ENCODE results near the gene INPP1.
A peak's percentile ranks its signal among the peaks of the same experiment; 100 is the strongest.

INPP1 gene

DNA sequence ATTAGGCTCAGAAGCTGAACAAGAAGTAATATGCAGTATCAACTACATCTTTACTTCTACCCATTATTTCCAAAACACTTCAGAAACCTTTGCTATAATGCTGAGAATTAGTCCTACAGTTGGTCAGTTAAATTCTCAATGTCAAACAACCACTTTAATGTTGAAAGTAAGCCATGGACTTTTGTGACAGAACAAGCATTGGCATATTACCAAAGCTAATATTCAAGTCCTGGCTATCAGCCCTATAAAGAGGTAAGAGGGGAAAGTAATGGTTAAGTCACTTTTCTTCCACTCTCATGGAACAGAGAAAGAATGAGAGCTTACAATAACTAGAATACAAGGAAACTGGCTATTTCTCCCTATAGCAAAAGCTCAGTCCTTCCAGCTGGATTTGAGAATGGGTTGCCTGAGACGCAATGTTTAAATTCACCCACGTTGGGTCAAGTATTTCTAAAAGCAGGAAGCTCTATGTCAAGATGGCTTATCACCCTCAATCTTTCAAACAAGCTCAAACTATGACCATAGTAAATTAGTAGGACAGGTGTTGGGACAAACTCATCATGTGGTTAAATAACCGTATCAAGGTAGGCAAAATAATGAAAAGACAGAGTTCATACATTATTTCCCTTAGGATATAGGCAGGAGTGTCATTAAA, 33.3 kb downstream of the INPP1 start:
- H3K4me1 Mint-ChIP-seq: no peaks in the 10 kb centered on the region
- no peaks in the 10 kb centered on the region for H3K27me3 Mint-ChIP-seq
- H3K36me3 Mint-ChIP-seq (ENCODE audit: insufficient read depth): no peaks in the 10 kb centered on the region
- DNase-seq (ENCODE audit: low spot score in 2 of 2) (no peak), ATAC-seq (replicated peaks; ENCODE audit: extremely low read depth, poor library complexity, severe bottlenecking) (no peak)
- no peak overlapping the region for H3K27ac Mint-ChIP-seq (ENCODE audit: low read depth)
- no peak overlapping the region for H3K4me3 Mint-ChIP-seq
- H3K9me3 Mint-ChIP-seq: no peaks in the 10 kb centered on the region

DNA sequence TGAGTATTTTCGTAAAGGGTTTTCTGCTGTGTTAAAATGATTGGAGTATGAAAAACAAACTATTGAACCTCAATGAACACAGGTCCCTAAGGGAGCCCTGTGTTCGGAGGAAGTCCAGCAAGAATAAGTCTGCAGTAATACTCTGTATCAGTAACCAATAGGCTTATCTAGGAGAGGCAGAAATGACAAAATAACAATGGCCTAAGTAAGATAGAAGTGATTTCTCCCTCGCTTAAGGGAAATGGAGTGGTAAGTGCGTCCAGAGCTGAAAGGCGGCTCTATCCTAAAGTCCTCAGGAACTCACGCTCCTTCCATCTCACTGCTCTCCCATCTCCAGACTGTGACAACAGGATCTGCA, 35.5 kb downstream of the INPP1 start:
- no peak overlapping the region for H3K27ac Mint-ChIP-seq (ENCODE audit: low read depth)
- H3K27me3 Mint-ChIP-seq: no peaks in the 10 kb centered on the region
- H3K36me3 Mint-ChIP-seq (ENCODE audit: insufficient read depth): no peaks in the 10 kb centered on the region
- no peaks in the 10 kb centered on the region for H3K4me1 Mint-ChIP-seq
- no peaks in the 10 kb centered on the region for H3K9me3 Mint-ChIP-seq
- ATAC-seq (replicated peaks; ENCODE audit: extremely low read depth, poor library complexity, severe bottlenecking) (no peak), DNase-seq (ENCODE audit: low spot score in 2 of 2) (no peak)
- no peak overlapping the region for H3K4me3 Mint-ChIP-seq

DNA sequence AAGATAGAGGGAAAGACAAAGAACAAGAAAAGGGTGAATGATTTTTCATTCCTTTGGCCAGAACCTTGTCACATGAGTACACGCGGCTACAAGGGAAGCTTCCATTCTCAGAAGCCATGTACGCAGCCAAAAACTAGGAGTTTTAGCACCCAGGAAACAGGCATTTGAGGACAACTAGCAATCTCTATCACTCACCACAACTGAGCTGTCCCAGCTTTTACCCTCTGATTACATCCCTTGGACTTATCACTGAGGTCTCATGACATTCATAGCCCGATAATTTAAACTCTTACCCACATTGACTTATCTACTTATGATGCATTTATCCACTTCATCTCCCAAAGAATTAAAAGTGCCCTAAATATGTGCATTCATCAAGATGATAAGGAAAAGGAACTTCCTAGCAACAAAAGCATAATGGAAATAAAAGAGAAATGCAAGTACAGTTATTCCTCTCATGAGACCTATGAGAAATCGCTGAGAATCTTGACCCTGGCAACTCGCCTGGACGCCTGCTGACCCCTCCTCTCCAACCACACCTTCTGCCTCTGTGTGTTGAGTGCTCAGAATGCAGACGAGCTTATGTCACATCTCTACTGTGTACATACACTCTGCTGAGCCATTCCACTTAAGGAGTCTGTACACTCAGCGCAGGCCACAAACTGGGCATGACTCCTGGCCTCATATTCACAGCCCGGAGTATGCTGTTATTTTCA, 36.0 kb downstream of the INPP1 start:
- no peaks in the 10 kb centered on the region for H3K27me3 Mint-ChIP-seq
- H3K9me3 Mint-ChIP-seq: no peaks in the 10 kb centered on the region
- no peak for ATAC-seq (replicated peaks; ENCODE audit: extremely low read depth, poor library complexity, severe bottlenecking)
- H3K36me3 Mint-ChIP-seq (ENCODE audit: insufficient read depth): no peaks in the 10 kb centered on the region
- H3K4me3 Mint-ChIP-seq: no peak overlapping the region
- H3K27ac Mint-ChIP-seq (ENCODE audit: low read depth): no peak overlapping the region
- no peaks in the 10 kb centered on the region for H3K4me1 Mint-ChIP-seq
- DNase-seq (ENCODE audit: low spot score in 2 of 2): no peak

DNA sequence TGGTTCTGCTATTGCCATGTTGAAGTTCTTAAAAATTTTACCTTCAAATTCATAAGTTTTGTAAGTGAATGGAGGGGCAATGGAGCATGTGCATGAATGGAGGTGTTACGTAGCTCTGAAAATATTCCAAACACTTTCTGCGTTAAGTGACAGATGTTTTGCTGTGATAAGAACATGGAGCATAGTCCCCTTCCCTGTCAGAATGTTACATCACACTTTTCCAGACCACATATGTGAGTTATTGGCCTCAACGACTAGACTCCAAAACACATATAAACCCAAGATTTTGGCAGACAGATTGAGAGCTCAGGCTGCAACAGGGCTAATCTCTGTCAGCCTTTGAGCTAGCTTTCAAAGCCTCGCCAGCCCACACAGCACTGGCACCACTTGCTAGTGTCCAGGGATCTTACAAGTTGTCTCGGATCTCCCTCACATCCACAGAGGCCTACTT, 37.6 kb downstream of the INPP1 start:
- Mint-ChIP-seq H3K27me3 (no peaks in the 10 kb centered on the region), H3K4me3 (no peak overlapping the region)

DNA sequence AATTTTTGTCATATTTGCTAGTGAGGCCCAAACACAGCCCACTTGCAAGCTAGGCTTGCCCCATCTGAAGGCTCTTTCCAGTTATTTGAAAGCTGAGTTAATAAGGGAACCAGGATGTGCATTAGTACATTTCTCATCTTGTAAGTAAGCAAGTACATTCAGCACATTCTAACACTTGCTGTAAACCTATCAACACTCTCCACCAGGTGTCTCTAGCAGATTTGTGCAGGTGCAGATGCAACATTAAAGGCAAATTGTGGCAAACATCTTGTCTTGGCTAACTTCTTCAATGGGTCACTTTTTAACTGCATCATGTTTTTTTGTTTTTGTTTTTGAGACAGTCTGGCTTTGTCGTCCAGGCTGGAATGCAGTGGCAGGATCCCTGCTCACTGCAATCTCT, 39.5 kb downstream of the INPP1 start:
- Mint-ChIP-seq H3K27ac (ENCODE audit: low read depth) (no peak overlapping the region), H3K27me3 (no peaks in the 10 kb centered on the region), H3K36me3 (ENCODE audit: insufficient read depth) (no peaks in the 10 kb centered on the region), H3K4me3 (no peak overlapping the region), H3K9me3 (no peaks in the 10 kb centered on the region), H3K4me1 (no peaks in the 10 kb centered on the region)
- DNase-seq (ENCODE audit: low spot score in 2 of 2): peak in 1 of 2 donors; percentile 24
- peak; percentile 72 for ATAC-seq (replicated peaks; ENCODE audit: extremely low read depth, poor library complexity, severe bottlenecking)

More for the DNA sequence above, 37.6 kb downstream of the INPP1 start:
- Mint-ChIP-seq H3K9me3 (no peaks in the 10 kb centered on the region), H3K4me1 (no peaks in the 10 kb centered on the region), H3K27ac (ENCODE audit: low read depth) (no peak overlapping the region), H3K36me3 (ENCODE audit: insufficient read depth) (no peaks in the 10 kb centered on the region)
- no peak for DNase-seq (ENCODE audit: low spot score in 2 of 2)
- ATAC-seq (replicated peaks; ENCODE audit: extremely low read depth, poor library complexity, severe bottlenecking): no peak

DNA sequence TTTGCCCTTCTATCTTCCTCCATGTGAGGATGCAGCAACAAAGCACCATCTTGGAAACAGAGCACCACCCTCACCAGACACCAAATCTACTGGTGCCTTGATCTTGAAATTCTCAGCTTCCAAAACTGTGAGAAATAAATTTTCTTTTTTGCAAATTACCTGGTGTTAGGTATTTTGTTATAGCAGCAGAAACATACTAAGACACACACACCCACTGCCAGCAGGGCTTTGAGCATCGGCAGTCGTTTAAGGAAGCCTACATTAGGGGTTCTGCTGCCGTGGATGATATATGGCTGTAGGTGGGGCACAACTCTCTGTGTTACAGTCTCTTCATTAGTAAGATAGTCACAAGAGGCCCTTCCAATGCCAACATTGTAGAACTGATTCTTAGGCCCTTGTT, 44.0 kb downstream of the INPP1 start:
- Mint-ChIP-seq H3K27ac (ENCODE audit: low read depth) (no peak overlapping the region), H3K4me1 (no peaks in the 10 kb centered on the region), H3K36me3 (ENCODE audit: insufficient read depth) (no peaks in the 10 kb centered on the region), H3K9me3 (no peaks in the 10 kb centered on the region), H3K4me3 (no peak overlapping the region), H3K27me3 (peaks cover 14% of the 10 kb centered on the region)
- no peak for DNase-seq (ENCODE audit: low spot score in 2 of 2)
- no peak for ATAC-seq (replicated peaks; ENCODE audit: extremely low read depth, poor library complexity, severe bottlenecking)

DNA sequence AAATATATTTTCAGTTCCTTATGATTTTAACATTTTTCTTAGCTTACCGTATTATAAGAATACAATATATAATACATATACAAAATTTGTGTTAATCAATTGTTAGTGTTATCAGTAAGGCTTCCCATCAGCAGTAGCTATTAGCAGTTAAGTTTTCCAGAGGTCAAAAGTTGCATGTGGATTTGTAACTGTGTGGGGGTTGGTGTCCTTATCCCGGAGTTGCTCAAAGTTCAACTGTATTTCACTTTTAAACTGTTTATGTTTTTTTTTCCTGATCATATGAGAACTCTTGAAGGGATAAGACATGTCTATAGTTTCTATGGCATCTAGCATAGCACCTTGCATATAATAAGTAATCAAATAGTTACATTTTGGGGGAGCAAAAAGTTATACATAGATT, 52.9 kb downstream of the INPP1 start:
- DNase-seq (ENCODE audit: low spot score in 2 of 2) (no peak), ATAC-seq (replicated peaks; ENCODE audit: extremely low read depth, poor library complexity, severe bottlenecking) (no peak)
- H3K9me3 Mint-ChIP-seq: no peaks in the 10 kb centered on the region
- H3K27ac Mint-ChIP-seq (ENCODE audit: low read depth): no peak overlapping the region
- no peak overlapping the region for H3K4me3 Mint-ChIP-seq
- peaks cover 13% of the 10 kb centered on the region for H3K27me3 Mint-ChIP-seq
- H3K36me3 Mint-ChIP-seq (ENCODE audit: insufficient read depth): no peaks in the 10 kb centered on the region
- no peaks in the 10 kb centered on the region for H3K4me1 Mint-ChIP-seq

DNA sequence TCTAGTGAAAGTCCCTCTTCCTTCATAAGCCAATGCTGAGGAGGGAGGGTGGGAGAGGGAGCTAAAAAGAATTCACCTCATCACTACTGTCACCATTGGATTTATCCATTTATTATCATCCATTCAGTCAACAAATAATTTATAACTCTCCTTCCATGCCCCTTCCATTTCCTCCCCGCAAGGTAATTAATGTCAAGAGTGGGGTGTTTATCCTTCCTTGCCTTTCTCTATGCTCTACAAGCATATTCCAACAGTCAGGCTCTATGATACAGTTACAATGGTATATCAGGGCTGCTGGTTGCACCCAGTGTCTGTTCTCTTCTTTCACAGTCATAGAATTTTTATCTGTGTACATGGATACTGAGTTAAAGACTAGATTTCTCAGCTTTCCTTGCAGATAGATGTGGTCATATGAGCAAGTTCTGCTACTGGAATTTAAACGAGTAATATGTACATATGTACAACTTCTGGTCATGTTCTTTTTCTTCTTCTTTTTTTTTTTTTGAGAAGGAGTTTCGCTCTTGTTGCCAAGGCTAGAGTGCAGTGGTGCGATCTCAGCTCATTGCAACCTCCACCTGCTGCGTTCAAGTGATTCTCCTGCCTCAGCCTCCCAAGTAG, 59.7 kb downstream of the INPP1 start:
- DNase-seq (ENCODE audit: low spot score in 2 of 2) (no peak), ATAC-seq (replicated peaks; ENCODE audit: extremely low read depth, poor library complexity, severe bottlenecking) (no peak)
- no peaks in the 10 kb centered on the region for H3K27me3 Mint-ChIP-seq
- H3K27ac Mint-ChIP-seq (ENCODE audit: low read depth): no peak overlapping the region
- peaks cover 8% of the 10 kb centered on the region for H3K36me3 Mint-ChIP-seq (ENCODE audit: insufficient read depth)
- H3K4me1 Mint-ChIP-seq: no peaks in the 10 kb centered on the region
- H3K4me3 Mint-ChIP-seq: no peak overlapping the region
- H3K9me3 Mint-ChIP-seq: no peaks in the 10 kb centered on the region

DNA sequence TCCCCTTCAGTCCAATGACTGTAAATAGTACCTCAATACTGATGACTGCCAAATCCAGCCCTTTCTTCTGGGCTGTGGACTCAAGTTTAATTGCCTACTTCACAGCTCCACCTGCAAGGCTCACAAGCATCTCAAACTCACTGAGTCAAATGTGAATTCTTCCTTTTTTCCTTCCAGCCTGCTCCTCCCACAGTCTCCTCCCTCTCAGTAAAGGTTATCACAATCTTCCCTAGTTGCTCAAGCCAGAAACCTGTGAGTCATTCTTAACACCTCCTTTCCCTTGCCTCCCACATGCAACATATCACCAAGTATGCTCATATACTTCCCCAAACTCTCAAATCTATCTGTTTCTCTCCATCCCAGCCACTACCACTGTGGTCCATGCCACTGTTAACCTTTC, 61.1 kb downstream of the INPP1 start:
- ATAC-seq (replicated peaks; ENCODE audit: extremely low read depth, poor library complexity, severe bottlenecking): no peak
- Mint-ChIP-seq H3K4me3 (no peak overlapping the region), H3K27ac (ENCODE audit: low read depth) (no peak overlapping the region), H3K4me1 (peaks cover 2% of the 10 kb centered on the region), H3K9me3 (no peaks in the 10 kb centered on the region), H3K36me3 (ENCODE audit: insufficient read depth) (peaks cover 18% of the 10 kb centered on the region), H3K27me3 (no peaks in the 10 kb centered on the region)
- DNase-seq (ENCODE audit: low spot score in 2 of 2): no peak

DNA sequence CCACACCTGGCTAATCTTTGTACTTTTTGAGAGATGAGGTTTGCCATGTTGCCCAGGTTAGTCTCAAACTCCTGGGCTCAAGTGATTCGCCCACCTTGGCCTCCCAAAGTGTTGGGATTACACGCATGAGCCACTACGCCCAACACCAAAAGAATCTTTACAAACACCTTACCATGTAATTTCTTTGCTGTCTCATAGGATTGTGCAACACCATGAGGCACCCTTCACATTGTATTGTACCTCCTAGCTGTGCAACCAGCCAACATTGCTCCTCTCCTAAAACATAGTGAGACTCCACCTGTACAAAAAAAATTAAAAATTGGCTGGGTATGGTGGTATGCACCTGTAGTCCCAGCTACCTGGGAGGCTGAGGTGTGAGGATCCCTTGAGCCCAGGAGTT, 61.7 kb downstream of the INPP1 start:
- Mint-ChIP-seq H3K27me3 (no peaks in the 10 kb centered on the region), H3K36me3 (ENCODE audit: insufficient read depth) (peaks cover 22% of the 10 kb centered on the region), H3K9me3 (no peaks in the 10 kb centered on the region), H3K4me3 (no peak overlapping the region), H3K4me1 (peaks cover 8% of the 10 kb centered on the region), H3K27ac (ENCODE audit: low read depth) (no peak overlapping the region)
- no peak for ATAC-seq (replicated peaks; ENCODE audit: extremely low read depth, poor library complexity, severe bottlenecking)
- DNase-seq (ENCODE audit: low spot score in 2 of 2): no peak

DNA sequence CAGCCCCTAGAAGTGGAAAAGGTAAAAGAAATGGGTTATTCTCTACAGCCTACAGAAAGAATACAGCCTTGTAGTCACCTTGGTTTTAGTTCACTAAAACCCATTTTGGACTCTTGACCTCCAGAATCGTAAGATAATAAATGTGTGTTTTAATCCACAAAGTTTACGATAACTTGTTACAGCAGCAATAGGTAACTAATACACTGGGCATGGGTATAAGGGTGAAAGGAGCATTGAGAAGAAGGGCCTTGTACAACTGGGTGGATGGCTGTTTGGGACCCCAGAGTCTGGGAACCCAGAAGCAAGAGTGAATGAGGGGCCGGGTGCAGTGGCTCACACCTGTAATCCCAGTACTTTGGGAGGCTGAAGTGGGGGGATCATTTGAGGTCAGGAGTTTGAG, 62.6 kb downstream of the INPP1 start:
- H3K4me1 Mint-ChIP-seq: peaks cover 14% of the 10 kb centered on the region
- ATAC-seq (replicated peaks; ENCODE audit: extremely low read depth, poor library complexity, severe bottlenecking): no peak
- H3K27me3 Mint-ChIP-seq: no peaks in the 10 kb centered on the region
- H3K27ac Mint-ChIP-seq (ENCODE audit: low read depth): no peak overlapping the region
- DNase-seq (ENCODE audit: low spot score in 2 of 2): no peak
- no peak overlapping the region for H3K4me3 Mint-ChIP-seq
- peaks cover 26% of the 10 kb centered on the region for H3K36me3 Mint-ChIP-seq (ENCODE audit: insufficient read depth)
- H3K9me3 Mint-ChIP-seq: no peaks in the 10 kb centered on the region

DNA sequence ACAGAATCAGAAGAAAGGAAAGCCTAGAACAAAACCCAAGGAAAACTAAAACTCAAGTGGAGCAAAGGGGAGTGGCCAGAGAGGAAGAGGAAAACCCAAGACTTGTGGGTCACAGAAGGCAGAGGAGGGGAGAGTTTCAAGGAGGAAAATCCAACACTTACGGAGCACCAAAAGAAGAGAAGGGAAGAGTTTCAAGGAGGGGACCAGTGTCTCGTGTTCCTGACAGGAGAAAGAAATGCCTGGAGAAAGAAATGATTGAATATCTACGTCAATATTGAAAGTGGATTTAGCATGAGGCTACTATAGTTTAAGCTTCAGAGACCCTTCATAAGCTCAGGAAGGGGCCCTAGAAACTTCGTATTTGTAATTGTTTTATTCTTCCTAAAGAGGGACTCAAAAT, 63.4 kb downstream of the INPP1 start:
- peaks cover 21% of the 10 kb centered on the region for H3K4me1 Mint-ChIP-seq
- DNase-seq (ENCODE audit: low spot score in 2 of 2): no peak
- no peak for ATAC-seq (replicated peaks; ENCODE audit: extremely low read depth, poor library complexity, severe bottlenecking)
- H3K4me3 Mint-ChIP-seq: peak overlapping the region; percentile 74
- no peaks in the 10 kb centered on the region for H3K9me3 Mint-ChIP-seq
- H3K36me3 Mint-ChIP-seq (ENCODE audit: insufficient read depth): peaks cover 26% of the 10 kb centered on the region
- H3K27ac Mint-ChIP-seq (ENCODE audit: low read depth): no peak overlapping the region
- H3K27me3 Mint-ChIP-seq: no peaks in the 10 kb centered on the region

DNA sequence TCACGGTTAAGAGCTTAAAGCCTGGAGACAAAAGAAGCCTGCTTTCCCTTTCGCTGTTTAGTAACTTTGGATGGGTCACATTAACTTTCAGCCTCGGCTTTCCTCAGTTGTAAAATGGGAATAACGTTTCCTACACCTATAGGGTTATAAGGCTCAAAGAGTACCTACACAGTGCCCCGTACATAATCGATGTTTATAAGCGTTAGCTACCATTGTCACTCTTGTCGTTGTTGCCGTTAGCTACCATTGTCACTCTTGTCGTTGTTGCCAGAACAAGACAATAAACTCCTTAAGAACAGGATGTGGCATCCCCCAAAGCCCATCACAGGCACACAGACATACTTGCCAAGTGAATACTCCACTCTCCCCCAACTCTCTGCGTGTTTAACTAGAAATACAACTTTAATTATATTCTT, 63.9 kb downstream of the INPP1 start:
- no peak for DNase-seq (ENCODE audit: low spot score in 2 of 2)
- H3K36me3 Mint-ChIP-seq (ENCODE audit: insufficient read depth): peaks cover 26% of the 10 kb centered on the region
- no peak overlapping the region for H3K27ac Mint-ChIP-seq (ENCODE audit: low read depth)
- H3K4me3 Mint-ChIP-seq: peak overlapping the region; percentile 74
- H3K9me3 Mint-ChIP-seq: no peaks in the 10 kb centered on the region
- H3K4me1 Mint-ChIP-seq: peaks cover 26% of the 10 kb centered on the region
- peak; percentile 76 for ATAC-seq (replicated peaks; ENCODE audit: extremely low read depth, poor library complexity, severe bottlenecking)
- no peaks in the 10 kb centered on the region for H3K27me3 Mint-ChIP-seq
